GM10266 (cell line): ENCODE results near the gene ATP8A2.

ENCODE experiments used
- DNase-seq: peaks from one replicate; pipeline ENCODE4 v3.0.0; 2012; ENCODE audit errors: extremely low spot score
- TF ChIP-seq, protein P1 (sequence below): IDR thresholded peaks from 2 replicates; pipeline ENCODE4 v1.5.1; 2012; ENCODE audit warnings: mild to moderate bottlenecking, low read depth; ENCODE audit not compliant: control insufficient read depth, insufficient read depth; ENCODE audit errors: missing control alignments

The ATP8A2 gene

DNA sequence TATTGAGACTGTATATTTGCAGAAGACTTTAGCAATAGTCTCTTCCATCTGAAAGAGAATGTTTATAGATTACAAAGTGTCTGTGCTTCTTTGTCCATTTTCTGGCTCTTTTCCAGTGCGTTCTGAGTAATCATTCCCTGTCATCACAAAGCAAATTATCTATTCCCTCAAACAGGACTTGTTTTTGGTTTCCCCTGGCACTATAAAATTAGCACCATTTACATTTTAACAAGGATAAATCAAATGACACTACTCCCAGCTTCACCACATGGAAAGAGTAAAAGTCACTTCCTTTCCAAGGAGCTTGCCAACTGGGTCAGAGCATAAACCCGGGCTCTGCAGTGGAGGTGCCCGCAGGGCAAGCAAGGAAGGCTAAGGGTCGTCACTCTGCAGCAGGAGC lies 591.9 kb downstream of the ATP8A2 start:
- TF ChIP-seq, protein P1, sequence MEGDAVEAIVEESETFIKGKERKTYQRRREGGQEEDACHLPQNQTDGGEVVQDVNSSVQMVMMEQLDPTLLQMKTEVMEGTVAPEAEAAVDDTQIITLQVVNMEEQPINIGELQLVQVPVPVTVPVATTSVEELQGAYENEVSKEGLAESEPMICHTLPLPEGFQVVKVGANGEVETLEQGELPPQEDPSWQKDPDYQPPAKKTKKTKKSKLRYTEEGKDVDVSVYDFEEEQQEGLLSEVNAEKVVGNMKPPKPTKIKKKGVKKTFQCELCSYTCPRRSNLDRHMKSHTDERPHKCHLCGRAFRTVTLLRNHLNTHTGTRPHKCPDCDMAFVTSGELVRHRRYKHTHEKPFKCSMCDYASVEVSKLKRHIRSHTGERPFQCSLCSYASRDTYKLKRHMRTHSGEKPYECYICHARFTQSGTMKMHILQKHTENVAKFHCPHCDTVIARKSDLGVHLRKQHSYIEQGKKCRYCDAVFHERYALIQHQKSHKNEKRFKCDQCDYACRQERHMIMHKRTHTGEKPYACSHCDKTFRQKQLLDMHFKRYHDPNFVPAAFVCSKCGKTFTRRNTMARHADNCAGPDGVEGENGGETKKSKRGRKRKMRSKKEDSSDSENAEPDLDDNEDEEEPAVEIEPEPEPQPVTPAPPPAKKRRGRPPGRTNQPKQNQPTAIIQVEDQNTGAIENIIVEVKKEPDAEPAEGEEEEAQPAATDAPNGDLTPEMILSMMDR: no peak
- DNase-seq: no peak

DNA sequence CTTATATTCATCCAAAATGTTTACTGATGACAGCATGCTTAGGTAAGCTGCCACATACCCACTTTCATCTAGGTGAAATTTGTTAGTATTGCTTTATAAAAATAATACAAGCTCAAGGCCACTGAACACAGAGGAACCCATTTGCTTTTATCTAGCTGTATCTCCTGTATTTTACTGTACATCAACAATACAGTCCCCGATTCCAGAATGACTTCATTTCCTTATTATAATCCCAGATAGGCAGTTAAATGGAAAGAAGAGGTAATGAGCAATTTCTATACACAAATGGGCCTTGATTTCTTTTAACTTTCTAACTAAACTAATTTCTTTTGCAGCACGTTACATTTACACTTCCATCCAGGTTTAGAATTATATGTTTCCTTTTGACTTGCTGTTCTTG lies 593.8 kb downstream of the ATP8A2 start:
- DNase-seq: no peak
- TF ChIP-seq, protein P1: no peak

DNA sequence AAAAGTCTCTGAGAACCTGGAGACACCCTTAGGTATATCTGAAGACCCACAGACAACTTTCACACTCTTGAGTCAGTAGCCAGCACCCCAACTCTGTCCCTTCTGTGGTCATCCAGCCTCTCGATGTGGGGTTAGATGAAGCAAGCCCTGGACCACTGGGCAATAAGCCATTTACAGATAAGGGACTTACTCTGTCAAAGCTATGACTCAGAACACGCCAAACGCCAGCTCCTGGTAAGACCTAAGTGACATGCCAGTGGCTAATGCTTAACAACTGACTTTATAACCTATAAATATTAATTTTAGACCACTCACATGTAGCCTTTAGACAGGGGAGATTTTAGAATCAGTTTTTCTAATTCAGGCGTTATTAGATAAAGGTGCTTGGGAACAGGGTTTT lies 594.3 kb downstream of the ATP8A2 start:
- DNase-seq: no peak
- TF ChIP-seq, protein P1: no peak

DNA sequence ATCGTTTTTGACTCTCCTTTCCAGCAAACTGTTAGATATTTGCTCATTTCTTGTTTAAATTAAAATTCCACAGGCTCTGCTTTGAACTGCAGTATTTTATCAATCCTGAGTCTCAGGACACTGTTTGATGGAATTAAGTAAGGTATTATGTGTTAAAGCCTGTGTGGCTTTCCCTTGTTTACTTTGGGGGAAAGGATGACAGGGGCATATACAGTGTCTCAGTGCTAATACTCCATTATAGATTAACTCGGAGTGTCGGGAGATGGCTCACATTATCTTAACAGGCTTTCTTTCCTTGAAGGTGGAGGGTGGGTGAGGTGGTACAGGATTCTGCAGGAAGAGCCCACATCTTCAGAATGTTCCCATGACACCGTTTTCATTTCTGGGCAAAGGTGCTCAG lies 595.4 kb downstream of the ATP8A2 start:
- DNase-seq: no peak
- TF ChIP-seq, protein P1: no peak

DNA sequence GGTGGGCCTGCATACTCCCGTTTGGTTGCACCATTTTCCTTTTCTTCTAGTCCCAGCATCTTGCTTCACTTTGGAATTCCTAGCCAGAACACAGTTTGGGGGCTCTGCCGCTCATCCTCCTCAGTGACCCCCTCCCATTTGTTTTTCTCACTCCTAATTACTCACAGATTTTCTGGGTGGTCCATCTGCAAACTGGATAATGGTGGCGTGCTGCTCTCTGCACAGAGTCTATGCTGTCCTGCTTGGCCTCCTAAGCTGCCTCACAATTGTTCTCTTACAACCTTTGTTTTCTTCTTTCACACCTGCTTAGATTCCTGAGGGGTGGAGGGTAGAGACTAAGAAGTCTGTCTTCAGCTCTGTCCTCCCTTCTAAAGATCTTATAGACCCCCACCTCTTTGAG lies 599.3 kb downstream of the ATP8A2 start:
- TF ChIP-seq, protein P1: no peak

DNA sequence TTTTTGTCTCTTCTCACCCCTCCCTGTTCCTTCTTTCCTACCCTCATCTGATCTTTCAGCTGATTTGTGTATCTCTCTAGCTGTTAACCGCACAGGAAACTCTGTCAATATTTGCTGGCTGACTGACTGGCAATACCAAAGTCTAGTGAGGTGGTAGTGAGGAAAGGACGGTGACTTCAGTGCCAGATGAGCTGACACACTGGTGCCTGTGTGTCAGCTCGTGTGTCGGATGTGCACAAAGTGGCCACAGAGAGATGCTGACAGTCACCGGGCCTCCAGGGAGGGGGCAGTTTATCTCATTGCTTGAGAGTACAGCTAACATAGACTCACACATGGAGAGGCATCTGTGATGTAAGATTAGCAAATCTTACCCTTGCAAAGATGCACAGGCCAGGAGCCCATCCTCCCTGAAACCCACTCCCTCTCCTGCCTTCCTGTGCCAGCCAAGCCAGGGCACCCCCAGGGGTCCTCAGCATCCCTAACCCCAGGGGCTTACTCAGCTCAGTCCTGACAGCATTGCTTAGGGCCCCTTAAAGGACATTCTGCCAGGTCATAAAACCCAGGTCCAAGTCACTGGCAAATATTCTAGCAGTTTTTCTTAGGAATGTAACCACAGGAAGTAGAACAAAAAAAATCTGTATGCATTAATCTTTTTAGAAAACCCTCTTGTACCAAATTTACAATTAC lies 599.8 kb downstream of the ATP8A2 start:
- TF ChIP-seq, protein P1: no peak
- no peak for DNase-seq

More for the DNA sequence above, 599.3 kb downstream of the ATP8A2 start:
- DNase-seq: no peak

DNA sequence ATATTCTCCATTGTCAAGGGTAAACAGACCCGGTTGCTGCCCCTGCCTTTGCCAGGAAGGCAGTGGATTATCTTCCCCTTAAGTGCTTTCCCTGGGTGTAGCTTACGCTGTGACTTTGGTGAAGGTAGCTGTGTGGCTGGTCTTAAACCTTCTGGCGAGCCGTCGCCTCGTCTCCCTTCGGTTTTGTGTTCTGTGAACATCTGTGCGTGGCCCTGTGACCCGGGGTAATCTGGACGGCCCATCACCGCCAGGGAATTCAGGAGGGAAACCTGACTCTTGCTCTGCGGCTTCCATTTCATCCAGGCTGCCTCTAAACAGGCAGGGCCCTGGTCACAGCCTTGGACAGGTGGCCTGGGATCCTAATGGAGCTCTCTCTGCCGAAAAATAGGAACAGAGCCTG lies 601.3 kb downstream of the ATP8A2 start:
- no peak for DNase-seq

More for the DNA sequence above, 601.3 kb downstream of the ATP8A2 start:
- TF ChIP-seq, protein P1: no peak
